Panc1 (cell line): Measurements from ENCODE around the gene NDUFB2.

Source experiments
- CTCF ChIP-seq: fragments of 450-650 bp; IDR thresholded peaks from 2 replicates; pipeline ENCODE4 v1.5.1; 2017; ENCODE audit warnings: mild to moderate bottlenecking
- POLR2AphosphoS5 ChIP-seq: IDR thresholded peaks from 2 replicates; pipeline ENCODE4 v1.6.1; 2012; ENCODE audit warnings: mild to moderate bottlenecking, low read depth, low read length, moderate library complexity

- TF ChIP-seq CTCF, result no peak
- TF ChIP-seq POLR2AphosphoS5, result no peak
Observed at GRCh38 chr7:140668641-140669040, 27.9 kb upstream of the NDUFB2 start.
